Neutrophil (primary cell): ENCODE measurements around the gene MRPL34.

Experiments
- H3K27ac ChIP-seq: fragments of 200-600 bp; sonication (generic); 2 replicates; pipeline ENCODE4 v1.5.1; 2016; ENCODE audit warnings: mild to moderate bottlenecking, moderate library complexity
- H3K27me3 ChIP-seq: fragments of 200-600 bp; sonication (generic); 2 replicates; pipeline ENCODE4 v1.6.0; 2016; ENCODE audit warnings: mild to moderate bottlenecking
- H3K36me3 ChIP-seq: fragments of 200-600 bp; sonication (generic); 2 replicates; pipeline ENCODE4 v1.5.1; 2017
- H3K4me1 ChIP-seq, 2 experiments: fragments of 200-600 bp in 1 of 2; sonication (generic) in 1 of 2; 1 replicate in 1 of 2; 2 replicates in 1 of 2; pipeline versions ENCODE4 v1.5.1 to v1.6.1; 2013 to 2016; ENCODE audit warnings: low read depth in 1 of 2, low read length in 1 of 2, mild to moderate bottlenecking in 1 of 2, moderate library complexity in 1 of 2; ENCODE audit not compliant: control insufficient read depth in 1 of 2, insufficient read depth in 1 of 2
- H3K4me3 ChIP-seq, 2 experiments: fragments of 200-600 bp in 1 of 2; sonication (generic) in 1 of 2; 1 replicate in 1 of 2; 2 replicates in 1 of 2; pipeline ENCODE4 v1.5.1; 2013 to 2016; ENCODE audit warnings: low read depth in 1 of 2, low read length in 1 of 2, mild to moderate bottlenecking in 1 of 2, moderate library complexity in 1 of 2
- H3K9me3 ChIP-seq: fragments of 200-600 bp; sonication (generic); 2 replicates; pipeline ENCODE4 v1.5.1; 2016
- TF ChIP-seq, protein P1 (sequence below): fragments of 200-600 bp; sonication (generic); IDR thresholded peaks from 2 replicates; pipeline ENCODE4 v1.5.1; 2016; ENCODE audit warnings: antibody characterized with exemption

The MRPL34 gene

GRCh38 chr19:17329366-17330261, 23.9 kb downstream of the MRPL34 start:
- peaks cover 22 to 30% of the 10 kb centered on the region in 2 experiments for H3K4me1 ChIP-seq
- H3K27me3 ChIP-seq, result peaks cover 93% of the 10 kb centered on the region
- H3K4me3 ChIP-seq, result peak overlapping the region in 1 of 2 experiments; percentile 67
- TF ChIP-seq, protein P1, sequence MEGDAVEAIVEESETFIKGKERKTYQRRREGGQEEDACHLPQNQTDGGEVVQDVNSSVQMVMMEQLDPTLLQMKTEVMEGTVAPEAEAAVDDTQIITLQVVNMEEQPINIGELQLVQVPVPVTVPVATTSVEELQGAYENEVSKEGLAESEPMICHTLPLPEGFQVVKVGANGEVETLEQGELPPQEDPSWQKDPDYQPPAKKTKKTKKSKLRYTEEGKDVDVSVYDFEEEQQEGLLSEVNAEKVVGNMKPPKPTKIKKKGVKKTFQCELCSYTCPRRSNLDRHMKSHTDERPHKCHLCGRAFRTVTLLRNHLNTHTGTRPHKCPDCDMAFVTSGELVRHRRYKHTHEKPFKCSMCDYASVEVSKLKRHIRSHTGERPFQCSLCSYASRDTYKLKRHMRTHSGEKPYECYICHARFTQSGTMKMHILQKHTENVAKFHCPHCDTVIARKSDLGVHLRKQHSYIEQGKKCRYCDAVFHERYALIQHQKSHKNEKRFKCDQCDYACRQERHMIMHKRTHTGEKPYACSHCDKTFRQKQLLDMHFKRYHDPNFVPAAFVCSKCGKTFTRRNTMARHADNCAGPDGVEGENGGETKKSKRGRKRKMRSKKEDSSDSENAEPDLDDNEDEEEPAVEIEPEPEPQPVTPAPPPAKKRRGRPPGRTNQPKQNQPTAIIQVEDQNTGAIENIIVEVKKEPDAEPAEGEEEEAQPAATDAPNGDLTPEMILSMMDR, result no peak
- H3K9me3 ChIP-seq, result no peaks in the 10 kb centered on the region
- H3K27ac ChIP-seq, result no peak overlapping the region
- H3K36me3 ChIP-seq, result no peaks in the 10 kb centered on the region

GRCh38 chr19:17330262-17331044, 24.8 kb downstream of the MRPL34 start:
- H3K9me3 ChIP-seq, result no peaks in the 10 kb centered on the region
- peaks cover 89% of the 10 kb centered on the region for H3K27me3 ChIP-seq
- H3K4me1 ChIP-seq, result peaks cover 30 to 38% of the 10 kb centered on the region in 2 experiments
- TF ChIP-seq, protein P1, result no peak
- no peak overlapping the region for H3K4me3 ChIP-seq
- H3K27ac ChIP-seq, result no peak overlapping the region
- no peaks in the 10 kb centered on the region for H3K36me3 ChIP-seq

- TF ChIP-seq, protein P1, result no peak
- no peak overlapping the region for H3K27ac ChIP-seq
- H3K9me3 ChIP-seq, result no peaks in the 10 kb centered on the region
- no peak overlapping the region for H3K4me3 ChIP-seq
- no peaks in the 10 kb centered on the region for H3K36me3 ChIP-seq
- peaks cover 33 to 38% of the 10 kb centered on the region in 2 experiments for H3K4me1 ChIP-seq
- peaks cover 87% of the 10 kb centered on the region for H3K27me3 ChIP-seq
Measured at GRCh38 chr19:17331045-17331558, 25.4 kb downstream of the MRPL34 start.

- no peaks in the 10 kb centered on the region for H3K9me3 ChIP-seq
- peaks cover 45 to 48% of the 10 kb centered on the region in 2 experiments for H3K4me1 ChIP-seq
- TF ChIP-seq, protein P1, result no peak
- no peaks in the 10 kb centered on the region for H3K36me3 ChIP-seq
- no peak overlapping the region for H3K27ac ChIP-seq
- peaks cover 76% of the 10 kb centered on the region for H3K27me3 ChIP-seq
- no peak overlapping the region for H3K4me3 ChIP-seq
Measured at GRCh38 chr19:17332360-17332676, 26.6 kb downstream of the MRPL34 start.

DNA sequence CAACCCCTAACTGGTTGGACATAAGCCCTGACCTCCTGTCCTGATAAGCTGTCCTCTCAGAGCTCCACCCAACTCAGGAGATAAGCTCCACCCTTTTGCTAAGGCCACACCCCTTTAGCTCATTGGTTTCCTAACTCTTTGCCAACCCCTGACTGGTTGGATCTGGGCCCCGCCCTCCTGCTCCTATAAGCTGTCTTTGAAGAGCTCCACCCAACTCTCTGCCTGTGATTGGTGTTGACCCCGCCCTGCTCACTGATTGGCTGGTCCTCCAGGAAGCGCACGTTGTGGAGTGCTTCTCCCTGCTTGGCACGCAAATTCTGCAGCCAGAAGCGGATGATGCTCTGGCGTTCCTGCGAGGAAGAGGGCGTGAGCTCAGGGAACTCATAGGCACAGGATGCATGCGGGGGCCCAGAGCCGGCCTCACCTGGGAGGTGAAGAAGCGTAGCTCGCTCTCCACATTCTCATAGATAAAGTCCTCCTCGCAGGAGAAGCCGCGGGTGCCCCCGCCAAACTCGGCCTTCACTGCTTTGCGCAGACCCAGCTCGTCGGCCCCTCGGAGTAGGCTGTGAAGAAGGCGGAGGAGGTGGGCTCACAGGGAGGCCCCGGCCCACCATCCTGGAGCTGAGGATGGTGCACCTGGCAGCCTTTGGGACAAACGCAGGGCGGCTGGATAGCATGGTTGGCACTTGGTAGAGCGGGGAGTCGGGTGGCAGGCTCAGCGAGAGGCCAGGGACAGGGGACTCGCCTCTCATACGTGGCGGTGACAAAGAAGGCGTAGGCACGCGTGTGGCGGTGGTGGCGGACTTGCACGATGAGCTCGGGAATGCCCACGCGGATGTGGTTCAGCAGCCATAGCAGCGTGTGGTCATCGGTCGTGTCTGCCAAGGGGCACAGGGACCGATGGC, 27.3 kb downstream of the MRPL34 start:
- Histone ChIP-seq H3K9me3 (no peaks in the 10 kb centered on the region), H3K4me1 (peaks cover 51 to 52% of the 10 kb centered on the region in 2 experiments), H3K27me3 (peaks cover 76% of the 10 kb centered on the region), H3K4me3 (no peak overlapping the region), H3K36me3 (no peaks in the 10 kb centered on the region), H3K27ac (no peak overlapping the region)
- TF ChIP-seq, protein P1, result no peak
